ENCODE results near the gene CNST. TPM values are rescaled to one million over a fixed set of nuclear protein-coding genes. Genes with fewer than 3 reads are reported as not detected.
"Not testable (repeated sequence)": the region's sequence is repeated elsewhere in the genome, so short reads cannot be mapped to it uniquely, and the experiment has no call there.

Gene CNST
- total RNA-seq, 1 donor from 2014 or later: 25.6 TPM

GRCh38 chr1:246600579-246600978 lies 34.3 kb downstream of the CNST start:
- H3K27ac Mint-ChIP-seq: no peak overlapping the region

GRCh38 chr1:246602194-246602593 lies 35.9 kb downstream of the CNST start:
- Mint-ChIP-seq H3K9me3 (peaks cover 21% of the 10 kb centered on the region), H3K4me3 (no peak overlapping the region), H3K27ac (no peak overlapping the region), H3K27me3 (ENCODE audit: insufficient read depth, low read depth) (no peaks in the 10 kb centered on the region), H3K36me3 (peaks cover 21% of the 10 kb centered on the region), H3K4me1 (no peaks in the 10 kb centered on the region)
- no peak for TF ChIP-seq EZH2 (IDR thresholded peaks at IDR 0.05)
- no peak for TF ChIP-seq EZH2phosphoT487 (IDR thresholded peaks at IDR 0.05)
- no peak for TF ChIP-seq CTCF (IDR thresholded peaks at IDR 0.05)
- no peak overlapping the region for H3K27ac ChIP-seq
- H3K36me3 ChIP-seq: no peaks in the 10 kb centered on the region
- no peak overlapping the region for H2AFZ ChIP-seq (replicated peaks)
- no peaks in the 10 kb centered on the region for H4K20me1 ChIP-seq (ENCODE audit: low read depth)
- H3K9me3 ChIP-seq (ENCODE audit: low read depth): no peaks in the 10 kb centered on the region
- peaks cover 30% of the 10 kb centered on the region for H3K79me2 ChIP-seq (ENCODE audit: low read depth)
- no peak overlapping the region for H3K4me2 ChIP-seq
- no peaks in the 10 kb centered on the region for H3F3A ChIP-seq (ENCODE audit: low read depth)
- H3K4me1 ChIP-seq: no peaks in the 10 kb centered on the region
- no peak overlapping the region for H3K4me3 ChIP-seq
- DNase-seq (ENCODE audit: low spot score): no peak
- no peaks in the 10 kb centered on the region for H3K27me3 ChIP-seq
- no peak overlapping the region for H3K9ac ChIP-seq

More at GRCh38 chr1:246600579-246600978, 34.3 kb downstream of the CNST start:
- H3K27me3 Mint-ChIP-seq (ENCODE audit: insufficient read depth, low read depth): no peaks in the 10 kb centered on the region
- H3K4me3 Mint-ChIP-seq: no peak overlapping the region
- Histone ChIP-seq H3K4me3 (no peak overlapping the region), H3K27me3 (no peaks in the 10 kb centered on the region), H3K27ac (no peak overlapping the region), H3K36me3 (no peaks in the 10 kb centered on the region), H3K79me2 (ENCODE audit: low read depth) (peaks cover 35% of the 10 kb centered on the region), H3K4me1 (no peaks in the 10 kb centered on the region), H3K9ac (no peak overlapping the region), H3F3A (ENCODE audit: low read depth) (no peaks in the 10 kb centered on the region), H2AFZ (replicated peaks) (no peak overlapping the region), H3K4me2 (no peak overlapping the region), H4K20me1 (ENCODE audit: low read depth) (no peaks in the 10 kb centered on the region), H3K9me3 (ENCODE audit: low read depth) (no peaks in the 10 kb centered on the region)
- peaks cover 24% of the 10 kb centered on the region for H3K36me3 Mint-ChIP-seq
- H3K4me1 Mint-ChIP-seq: no peaks in the 10 kb centered on the region
- H3K9me3 Mint-ChIP-seq: peaks cover 21% of the 10 kb centered on the region
- DNase-seq (ENCODE audit: low spot score): no peak
- no peak for TF ChIP-seq EZH2phosphoT487 (IDR thresholded peaks at IDR 0.05)
- TF ChIP-seq EZH2 (IDR thresholded peaks at IDR 0.05): no peak
- TF ChIP-seq CTCF (IDR thresholded peaks at IDR 0.05): no peak

GRCh38 chr1:246605231-246605630 lies 39.0 kb downstream of the CNST start:
- H3K27ac ChIP-seq: not testable (repeated sequence)
- H3K36me3 Mint-ChIP-seq: peaks cover 20% of the 10 kb centered on the region

DNA sequence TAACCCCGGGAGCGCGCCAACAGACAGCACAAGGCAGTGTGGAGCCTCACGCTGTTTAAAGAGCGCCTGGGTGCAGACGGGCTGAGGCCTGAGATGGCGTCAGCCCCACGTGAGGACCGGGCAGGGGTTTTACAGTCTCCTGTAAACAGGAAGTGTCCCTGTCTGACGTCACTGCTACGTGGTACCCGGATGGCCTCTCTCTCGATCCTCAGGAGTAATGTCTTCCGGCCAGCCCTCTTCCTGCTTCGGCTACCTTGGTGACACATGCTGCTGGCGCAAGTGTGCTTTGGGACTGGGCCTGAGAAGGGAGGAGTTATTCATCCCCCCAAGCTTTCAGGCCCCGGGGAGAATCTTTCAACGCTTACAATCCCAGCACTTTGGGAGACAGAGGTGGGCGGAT lies 41.2 kb downstream of the CNST start:
- Histone ChIP-seq H3K4me3 (no peak overlapping the region), H3K27ac (no peak overlapping the region), H3K79me2 (ENCODE audit: low read depth) (peaks cover 33% of the 10 kb centered on the region), H2AFZ (replicated peaks) (no peak overlapping the region), H4K20me1 (ENCODE audit: low read depth) (no peaks in the 10 kb centered on the region), H3K36me3 (no peaks in the 10 kb centered on the region), H3K4me1 (peaks cover 5% of the 10 kb centered on the region), H3F3A (ENCODE audit: low read depth) (no peaks in the 10 kb centered on the region), H3K9me3 (ENCODE audit: low read depth) (no peaks in the 10 kb centered on the region), H3K4me2 (no peak overlapping the region), H3K9ac (no peak overlapping the region), H3K27me3 (no peaks in the 10 kb centered on the region)
- no peak for DNase-seq (ENCODE audit: low spot score)
- H3K36me3 Mint-ChIP-seq: peaks cover 17% of the 10 kb centered on the region
- H3K4me1 Mint-ChIP-seq: no peaks in the 10 kb centered on the region
- no peaks in the 10 kb centered on the region for H3K27me3 Mint-ChIP-seq (ENCODE audit: insufficient read depth, low read depth)
- H3K4me3 Mint-ChIP-seq: no peak overlapping the region
- no peak overlapping the region for H3K27ac Mint-ChIP-seq
- no peak for TF ChIP-seq CTCF (IDR thresholded peaks at IDR 0.05)
- TF ChIP-seq EZH2 (IDR thresholded peaks at IDR 0.05): no peak
- TF ChIP-seq EZH2phosphoT487 (IDR thresholded peaks at IDR 0.05): no peak
- peaks cover 25% of the 10 kb centered on the region for H3K9me3 Mint-ChIP-seq

More at GRCh38 chr1:246605231-246605630, 39.0 kb downstream of the CNST start:
- not testable (repeated sequence) for H4K20me1 ChIP-seq (ENCODE audit: low read depth); H3K4me3 Mint-ChIP-seq; H3K9me3 ChIP-seq (ENCODE audit: low read depth); H3K27ac Mint-ChIP-seq; H3K36me3 ChIP-seq; H2AFZ ChIP-seq (replicated peaks); H3K4me1 ChIP-seq; H3K4me2 ChIP-seq; H3K27me3 ChIP-seq; H3K4me1 Mint-ChIP-seq; H3K4me3 ChIP-seq; H3K9ac ChIP-seq; H3K27me3 Mint-ChIP-seq (ENCODE audit: insufficient read depth, low read depth); H3F3A ChIP-seq (ENCODE audit: low read depth); DNase-seq (ENCODE audit: low spot score)
- peaks cover 29% of the 10 kb centered on the region for H3K9me3 Mint-ChIP-seq
- H3K79me2 ChIP-seq (ENCODE audit: low read depth): peaks cover 34% of the 10 kb centered on the region

Measured in neural progenitor cell (in vitro differentiated cells).